ENCODE results near the gene TESK1. TPM values are rescaled to one million over a fixed set of nuclear protein-coding genes. Genes with fewer than 3 reads are reported as not detected.

The TESK1 gene
- total and polyA plus RNA-seq, 2 of the 4 experiments (the other 2 are of a cell fraction), result 3.4 to 21.0 TPM

DNA sequence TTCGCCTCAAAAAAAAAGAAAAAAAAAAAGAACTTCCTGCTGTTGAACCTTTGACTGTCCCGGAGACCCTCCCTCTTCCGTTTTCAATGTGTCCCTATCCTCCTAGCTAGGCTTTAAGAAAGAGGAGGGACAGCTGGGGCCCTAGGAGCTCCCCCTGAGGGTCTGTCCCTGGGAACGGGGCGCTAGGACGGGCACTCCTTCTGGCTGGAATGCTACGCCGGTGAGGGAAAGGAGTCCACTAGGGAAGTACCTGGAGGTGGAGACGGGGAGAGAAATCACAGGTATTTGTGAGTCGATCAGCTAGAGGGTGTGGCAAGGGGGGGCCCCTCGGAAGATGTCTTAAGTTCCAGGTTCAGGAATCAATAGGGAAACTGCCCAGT is 41.1 kb downstream of the TESK1 start:
- TF ChIP-seq MAFK (IDR thresholded peaks at IDR 0.05; ENCODE audit: low read depth, low read length) (no peak), CHD1 (IDR thresholded peaks at IDR 0.05; ENCODE audit: low read depth, low read length) (no peak)
- TF ChIP-seq, protein P1, sequence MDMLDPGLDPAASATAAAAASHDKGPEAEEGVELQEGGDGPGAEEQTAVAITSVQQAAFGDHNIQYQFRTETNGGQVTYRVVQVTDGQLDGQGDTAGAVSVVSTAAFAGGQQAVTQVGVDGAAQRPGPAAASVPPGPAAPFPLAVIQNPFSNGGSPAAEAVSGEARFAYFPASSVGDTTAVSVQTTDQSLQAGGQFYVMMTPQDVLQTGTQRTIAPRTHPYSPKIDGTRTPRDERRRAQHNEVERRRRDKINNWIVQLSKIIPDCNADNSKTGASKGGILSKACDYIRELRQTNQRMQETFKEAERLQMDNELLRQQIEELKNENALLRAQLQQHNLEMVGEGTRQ (IDR thresholded peaks at IDR 0.05; ENCODE audit: low read depth, low read length), result no peak
- in situ Hi-C loops (cut with MboI; ENCODE audit: low sequenced_read_pairs) (no loop called here), dilution Hi-C loops (cut with HindIII; ENCODE audit: low sequenced_read_pairs, unreplicated experiment) (no loop called here), intact Hi-C loops (cut with micrococcal nuclease) (no loop called here)
- H4K8ac ChIP-seq (ENCODE audit: low read depth in 2 of 2, low read length in 2 of 2), result peak overlapping the region; percentile 88 to 97
- H2BK120ac ChIP-seq (ENCODE audit: low read depth, low read length), result no peak overlapping the region; the same call in 1 of the 2 replicates
- no peaks in the 10 kb centered on the region for H3K27me3 ChIP-seq (ENCODE audit: control insufficient read depth, insufficient read depth, low read length)
- peak overlapping the region; percentile 61 for H2BK5ac ChIP-seq (ENCODE audit: low read depth, low read length, poor library complexity, severe bottlenecking)
- no peak overlapping the region for H2BK20ac ChIP-seq (ENCODE audit: low read depth, low read length)
- H3K14ac ChIP-seq (replicated peaks; ENCODE audit: low read depth, low read length), result peak overlapping the region; percentile 96
- peak overlapping the region; percentile 87 for H3K4ac ChIP-seq (ENCODE audit: low read depth, low read length)
- H4K20me1 ChIP-seq (ENCODE audit: insufficient read depth, low read length), result no peaks in the 10 kb centered on the region
- H2AFZ ChIP-seq (replicated peaks; ENCODE audit: low read length, poor library complexity), result peak overlapping the region; percentile 97
- CTCF ChIA-PET, result interaction anchor here (0.7 to 2.6 kb wide), 4 partner anchors 12 to 34 kb away, joined by 3 to 19 read pairs (median 8); partner anchors contain the start of genes CCDC107 and RMRP
- no peak; the same call in 1 of the 2 replicates for ATAC-seq (ENCODE audit: low read depth)
- H3K36me3 ChIP-seq (ENCODE audit: control insufficient read depth, insufficient read depth, low read length), result no peaks in the 10 kb centered on the region
- POLR2A ChIA-PET (ENCODE audit: unreplicated experiment), result interaction anchor here (0.5 kb wide), 1 partner anchor 77 kb away, joined by 6 read pairs; no protein-coding TSS in a partner anchor
- peak overlapping the region; percentile 82 for H3K4me2 ChIP-seq (ENCODE audit: low read depth, low read length)
- no peaks in the 10 kb centered on the region for H3K9me1 ChIP-seq (ENCODE audit: insufficient read depth, low read length)
- H4K91ac ChIP-seq (ENCODE audit: insufficient read depth, low read depth, low read length), result peak overlapping the region; percentile 81
- BruUV-seq (replicated peaks), result TSS peak; percentile 62
- H3K4me1 ChIP-seq (ENCODE audit: control insufficient read depth, insufficient read depth, low read length), result peaks cover 8% of the 10 kb centered on the region
- H3K56ac ChIP-seq (ENCODE audit: extremely low read depth, insufficient read depth, low read length), result no peak overlapping the region
- H3K27ac ChIP-seq (ENCODE audit: insufficient read depth, low read length), result peak overlapping the region; percentile 61
- no peaks in the 10 kb centered on the region for H3K9me3 ChIP-seq (ENCODE audit: control insufficient read depth, insufficient read depth, low read length)
- H3K79me1 ChIP-seq (ENCODE audit: low read depth in 1 of 2, low read length in 2 of 2), result 0 out of 4 replicates have a peak, but pooled peaks cover 0 to 4% of the 10 kb centered on the region in 2 experiments
- H2AK9ac ChIP-seq (replicated peaks; ENCODE audit: low read depth, low read length, poor library complexity), result peak overlapping the region; percentile 87
- H3K4me3 ChIP-seq (ENCODE audit: insufficient read depth, low read depth, low read length), result peak overlapping the region; percentile 54
- no peak overlapping the region for H2AK5ac ChIP-seq (ENCODE audit: low read depth, low read length)
- DNase-seq, result no peak
- 0% methylated on average over 1 of the region's 11 CpGs; no CpG with 5 or more reads in 1 of the 2 experiments for whole genome bisulfite sequencing, 2 experiments (ENCODE audit: extremely low coverage in 2 of 2, insufficient read length in 1 of 2)
- peak overlapping the region; percentile 73 for H3K9ac ChIP-seq (ENCODE audit: low read depth, low read length)
- peak overlapping the region; percentile 43 for H3K18ac ChIP-seq (ENCODE audit: low read depth, low read length)
- H3K23ac ChIP-seq (ENCODE audit: low read depth, low read length), result peak overlapping the region; percentile 91
- 0 out of 3 replicates have a peak overlapping the region, but pooled peaks have one; percentile 37 for H2BK15ac ChIP-seq (ENCODE audit: low read depth, low read length)
- H4K5ac ChIP-seq (ENCODE audit: low read depth, low read length), result peak overlapping the region; percentile 71

All from IMR-90 (cell line).